Activated naive CD4-positive, alpha-beta T cell treated with Interleukin-2 at 50 U/mL for 16 hours (primary cell): ENCODE data around the gene ITGAD.

Experiments
- DNase-seq: peaks from one replicate; pipeline ENCODE4 v3.0.0-alpha.2; 2020

Gene ITGAD

DNA sequence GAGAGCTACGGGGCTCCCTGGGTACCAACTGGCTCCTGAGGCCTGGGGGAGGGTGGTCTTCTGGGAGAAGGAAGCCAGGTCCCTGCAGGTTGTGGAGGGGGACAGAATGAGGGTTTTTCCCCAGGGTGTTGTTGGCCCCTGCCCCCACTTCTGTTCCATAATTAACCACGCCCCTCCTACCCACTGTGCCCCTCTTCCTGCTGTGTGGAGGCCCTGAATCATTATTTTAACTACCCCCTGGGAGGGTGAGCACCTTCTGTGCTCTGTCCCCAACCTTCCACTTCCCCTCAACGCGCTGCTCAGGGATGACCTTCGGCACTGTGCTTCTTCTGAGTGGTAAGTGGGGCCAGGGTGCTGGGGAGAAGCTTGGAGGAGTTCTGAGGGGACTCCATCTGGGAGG is at the start of gene ITGAD:
ITGAD (plus strand) TSS at position 280 of the 400 bp plus-strand sequence; CDS start at position 306, 26 bp downstream.
- no peak for DNase-seq

DNA sequence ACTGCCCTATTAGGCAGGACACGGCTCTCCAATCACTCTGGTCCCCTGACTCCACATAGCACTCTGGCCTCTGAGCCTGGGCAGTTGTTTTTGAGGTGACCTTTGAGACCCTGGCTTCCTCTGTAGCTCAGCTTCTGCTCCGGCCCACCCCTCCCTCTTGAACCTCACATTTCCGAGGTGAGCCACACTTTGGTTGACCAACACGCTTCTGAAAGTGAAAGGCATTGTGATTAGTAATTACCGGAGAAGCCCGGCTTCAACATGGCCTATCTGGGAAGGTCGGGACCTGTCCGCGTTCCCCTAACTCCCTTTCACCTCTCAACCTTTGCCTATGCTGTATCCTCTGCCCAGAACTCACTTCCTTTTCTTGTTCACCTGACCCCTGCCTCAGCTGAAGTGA is 48.4 kb upstream of the ITGAD start:
- no peak for DNase-seq

DNA sequence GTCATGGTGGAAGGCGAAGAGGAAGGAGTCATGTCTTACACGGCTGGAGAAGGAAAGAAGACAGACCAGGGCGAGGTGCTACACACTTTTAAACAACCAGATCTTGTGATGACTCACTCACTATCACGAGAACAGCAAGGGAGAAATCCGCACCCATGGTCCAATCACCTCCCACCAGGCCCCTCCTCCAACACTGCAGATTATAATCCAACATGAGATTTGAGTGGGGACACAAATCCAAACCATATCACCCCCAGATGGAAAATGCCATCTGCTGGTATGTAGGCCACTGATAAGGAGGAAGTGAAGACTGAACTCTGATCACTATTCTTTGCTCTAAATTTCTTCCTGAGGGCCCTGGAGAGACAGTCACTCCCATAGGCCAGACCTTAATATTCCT is 45.7 kb upstream of the ITGAD start:
- DNase-seq = no peak

DNA sequence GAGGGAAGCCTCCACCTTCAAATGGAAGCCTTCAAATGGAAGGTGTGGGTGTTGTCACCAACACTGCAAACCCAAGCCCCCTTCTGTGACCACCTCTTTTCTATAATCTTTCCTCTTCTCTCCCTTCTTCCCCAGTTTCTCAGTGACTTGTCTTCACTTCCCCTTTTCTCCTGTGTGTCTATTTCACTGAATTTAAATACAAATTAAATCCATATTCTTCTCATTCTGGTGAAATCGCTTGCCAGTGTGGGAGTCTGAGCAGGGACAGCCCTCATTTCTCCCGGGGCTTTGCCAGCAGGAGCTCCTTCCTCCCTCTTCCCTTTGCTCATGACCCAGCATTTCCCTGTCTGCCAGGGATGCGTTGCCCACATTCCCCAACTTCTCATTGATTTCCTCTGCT is 44.6 kb upstream of the ITGAD start:
- DNase-seq = no peak

- no peak for DNase-seq
These were observed 42.7 kb upstream of the ITGAD start for GRCh38 chr16:31350275-31351005.

DNA sequence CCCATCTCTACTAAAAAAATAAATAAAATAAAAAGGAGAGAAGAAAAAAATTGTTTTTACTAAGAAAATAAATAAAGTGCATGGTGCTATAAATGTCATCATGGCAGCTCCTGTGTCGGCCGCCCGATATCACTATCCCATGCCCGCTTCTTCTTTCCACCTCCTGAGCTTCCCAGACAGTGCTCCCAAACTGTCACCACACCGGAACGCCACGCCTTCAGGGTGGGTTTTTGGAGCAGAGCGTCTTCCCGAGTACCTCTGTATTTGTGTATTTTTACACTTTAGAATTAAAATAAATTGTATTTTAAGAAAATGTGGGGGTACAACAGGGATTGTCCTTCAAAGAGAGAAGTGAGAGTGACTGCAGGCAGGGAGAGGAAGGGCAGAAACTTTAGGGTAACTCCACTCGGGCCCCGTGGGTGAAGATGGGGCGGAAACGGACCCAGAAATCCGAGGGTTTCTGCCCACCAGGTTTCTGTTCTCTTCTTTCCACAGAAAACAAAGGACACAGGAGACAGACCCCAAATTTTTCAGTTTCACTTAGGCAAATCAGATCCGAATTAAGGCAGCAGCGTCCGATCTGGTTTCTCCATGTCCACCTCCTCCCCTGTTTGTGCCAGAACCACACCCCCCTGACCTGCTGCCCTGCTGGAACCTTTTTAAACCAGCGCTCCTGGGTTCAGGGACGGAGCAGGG is 41.7 kb upstream of the ITGAD start:
- no peak for DNase-seq

DNA sequence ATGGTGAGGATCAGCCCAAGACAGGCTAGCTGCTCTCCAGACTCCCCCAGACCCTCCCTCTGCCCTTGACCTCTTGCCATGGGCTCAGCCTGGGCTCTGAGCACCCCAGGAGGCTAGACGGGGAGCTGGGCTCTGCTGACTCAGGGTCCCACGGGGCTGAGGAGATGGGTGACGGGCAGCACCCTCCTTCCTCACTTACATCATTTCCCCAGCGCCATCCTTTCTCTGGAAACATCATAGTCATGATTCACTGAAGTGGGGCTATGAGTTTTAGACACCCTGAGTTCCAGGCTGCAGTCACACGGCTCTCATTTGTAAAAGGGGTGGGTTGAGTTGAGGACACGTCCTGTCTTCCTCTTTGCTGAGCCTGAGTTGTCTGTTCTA is 41.2 kb upstream of the ITGAD start:
- DNase-seq = no peak

GRCh38 chr16:31352376-31353115 is 40.6 kb upstream of the ITGAD start:
- no peak for DNase-seq

DNA sequence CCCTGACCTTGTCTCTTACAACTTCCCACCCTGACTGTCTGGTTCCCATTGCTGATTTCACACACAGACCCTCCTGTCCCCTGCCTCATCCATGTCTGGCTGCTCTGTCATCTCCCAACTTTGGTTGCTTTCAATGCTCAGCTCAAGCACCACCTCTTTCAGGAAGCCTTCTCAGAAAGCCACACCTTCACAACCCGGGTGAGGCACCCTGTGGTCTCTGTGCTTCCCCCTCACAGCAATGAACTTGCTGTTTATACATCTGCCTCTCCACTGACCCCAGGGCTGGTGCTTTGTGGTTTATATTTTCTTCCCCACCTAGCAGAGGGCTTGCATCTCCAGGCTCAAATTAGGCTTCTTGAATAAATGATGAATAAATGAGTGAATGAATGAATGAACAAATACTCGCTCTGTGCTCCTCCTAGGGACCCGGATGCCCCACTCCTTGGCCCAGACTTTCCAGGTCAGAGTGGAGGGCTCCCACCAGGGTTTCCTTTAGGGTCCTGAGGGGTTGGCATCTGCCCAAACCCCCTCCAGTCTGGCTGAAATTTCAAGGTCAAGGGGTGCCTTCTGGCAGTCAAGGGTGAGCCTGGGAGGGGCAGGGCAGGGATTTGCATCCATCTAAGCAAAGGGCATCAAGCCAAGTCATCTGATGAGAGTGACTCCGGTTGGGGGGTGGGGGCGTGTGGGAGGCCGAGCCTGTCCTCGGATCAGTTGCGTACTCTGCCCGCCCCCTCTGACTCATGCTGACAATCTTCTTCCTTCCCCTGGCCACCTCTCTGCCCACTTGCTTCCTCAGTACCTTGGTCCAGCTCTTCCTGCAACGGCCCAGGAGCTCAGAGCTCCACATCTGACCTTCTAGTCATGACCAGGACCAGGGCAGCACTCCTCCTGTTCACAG is 38.5 kb upstream of the ITGAD start, which contains the start of gene ITGAX:
ITGAX (plus strand) TSS at position 783 of the 898 bp plus-strand sequence; CDS start at position 862, 79 bp downstream.
- DNase-seq = peak; percentile 60

- DNase-seq = no peak
These were observed 37.6 kb upstream of the ITGAD start for GRCh38 chr16:31355431-31356100.

DNA sequence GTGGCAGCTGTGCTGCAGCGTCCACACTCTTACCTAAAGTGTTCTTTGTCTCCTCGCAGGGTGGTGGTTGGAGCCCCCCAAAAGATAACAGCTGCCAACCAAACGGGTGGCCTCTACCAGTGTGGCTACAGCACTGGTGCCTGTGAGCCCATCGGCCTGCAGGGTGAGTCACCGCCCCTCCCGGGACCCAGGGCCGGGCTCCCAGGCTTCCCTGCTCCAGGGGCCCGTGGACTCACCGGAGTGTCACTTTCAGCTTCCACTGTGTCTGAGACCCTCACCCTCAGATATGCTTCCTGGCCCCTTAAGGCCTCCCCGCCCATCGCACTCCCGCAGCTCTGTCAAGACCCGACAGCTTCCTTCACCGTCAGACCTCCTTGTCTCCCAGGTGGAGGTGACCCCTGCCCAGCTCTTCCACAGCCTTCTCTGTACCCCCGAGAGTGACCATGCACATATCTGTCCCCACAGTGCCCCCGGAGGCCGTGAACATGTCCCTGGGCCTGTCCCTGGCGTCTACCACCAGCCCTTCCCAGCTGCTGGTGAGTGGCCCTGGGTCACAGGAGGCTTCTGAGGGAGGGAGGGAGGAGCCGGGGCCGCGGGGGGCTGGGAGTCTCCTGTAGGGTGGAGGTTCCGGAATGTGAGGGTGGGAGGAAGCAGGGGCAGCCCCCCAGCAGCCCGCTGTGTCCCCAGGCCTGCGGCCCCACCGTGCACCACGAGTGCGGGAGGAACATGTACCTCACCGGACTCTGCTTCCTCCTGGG is 36.4 kb upstream of the ITGAD start:
- DNase-seq = no peak

DNA sequence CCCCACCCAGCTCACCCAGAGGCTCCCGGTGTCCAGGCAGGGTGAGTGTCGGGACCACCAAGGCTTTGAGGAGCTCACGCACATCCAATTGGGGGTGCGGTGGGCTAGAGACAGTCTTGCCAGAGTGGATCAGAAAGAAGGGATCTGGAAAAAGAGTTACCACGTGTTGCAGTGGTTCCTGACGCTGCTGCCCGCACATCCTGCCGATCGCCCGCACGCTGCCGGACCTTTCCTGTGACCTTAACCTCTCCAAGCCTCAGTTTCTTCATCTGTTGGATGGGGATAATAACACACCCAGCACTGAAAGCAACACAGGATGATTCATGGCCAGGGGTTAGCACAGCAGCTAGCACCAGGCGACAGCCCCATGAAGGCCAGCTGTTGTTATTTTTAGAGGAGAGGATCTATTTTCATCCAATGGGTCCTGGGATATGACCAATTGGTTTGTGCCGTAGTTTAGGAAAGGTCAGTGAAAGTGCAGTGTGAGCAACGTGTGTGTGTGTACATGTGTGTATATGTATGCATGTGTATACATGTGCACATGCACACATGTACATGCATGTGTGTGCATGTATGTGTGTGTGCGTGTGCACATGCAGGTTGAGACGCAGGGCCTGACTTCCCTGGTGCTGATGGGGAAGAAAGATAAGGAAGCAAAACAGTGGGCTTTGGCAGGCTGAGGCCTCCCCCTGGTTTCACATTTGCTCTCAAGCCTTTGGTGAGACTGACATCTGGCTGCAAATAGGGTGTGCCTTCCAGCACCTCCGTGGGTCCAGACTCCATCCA is 35.6 kb upstream of the ITGAD start:
- no peak for DNase-seq

- no peak for DNase-seq
These were observed 32.9 kb upstream of the ITGAD start for GRCh38 chr16:31360251-31360650.

DNA sequence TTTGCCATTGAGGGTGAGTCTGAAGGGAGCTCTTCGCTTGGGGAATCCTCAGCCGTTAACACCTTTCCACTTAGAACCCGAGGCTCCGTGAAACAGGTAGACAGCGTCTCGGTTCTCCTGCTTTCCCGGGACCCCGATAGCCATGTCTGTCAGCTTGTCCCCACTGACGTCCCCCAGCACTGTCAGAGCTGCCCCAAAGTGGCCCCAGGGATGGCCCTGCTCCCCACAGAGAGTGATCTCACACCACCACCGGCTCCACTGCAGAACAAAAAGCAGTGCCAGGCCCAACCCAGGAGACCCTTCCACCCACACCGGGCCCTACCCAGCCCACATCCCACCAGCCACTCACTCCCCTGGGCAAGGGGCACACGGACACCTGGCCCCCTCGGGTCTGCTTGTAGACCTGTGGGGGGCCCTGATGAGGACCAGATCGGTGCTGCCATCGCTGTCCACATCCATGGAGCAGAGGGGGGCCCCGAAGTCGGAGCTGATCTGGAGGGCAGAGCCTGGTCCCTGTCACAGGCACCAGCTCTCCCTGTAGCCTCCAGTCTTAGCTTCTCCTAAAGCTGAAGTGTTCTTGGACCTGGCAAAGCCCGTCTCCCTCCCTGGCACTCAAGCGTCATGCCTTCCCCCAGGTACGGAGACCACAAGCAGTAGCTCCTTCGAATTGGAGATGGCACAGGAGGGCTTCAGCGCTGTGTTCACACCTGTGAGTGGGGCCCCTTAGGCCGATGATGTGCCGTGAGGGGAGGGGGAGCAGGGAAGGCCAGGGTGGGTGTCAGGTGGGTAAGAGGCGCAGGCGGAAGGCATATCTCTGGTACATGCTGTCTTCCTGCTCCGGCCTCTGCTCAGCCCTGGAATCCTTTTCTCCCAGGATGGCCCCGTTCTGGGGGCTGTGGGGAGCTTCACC is 31.7 kb upstream of the ITGAD start:
- no peak for DNase-seq

GRCh38 chr16:31362476-31363405 is 30.4 kb upstream of the ITGAD start:
- DNase-seq = no peak

GRCh38 chr16:31363721-31364120 is 29.4 kb upstream of the ITGAD start:
- DNase-seq = no peak

GRCh38 chr16:31364421-31364820 is 28.7 kb upstream of the ITGAD start:
- no peak for DNase-seq
